Stimulated activated CD4-positive, alpha-beta T cell treated with anti-CD3 and anti-CD28 coated beads, Interleukin-2, amount 100 ng/mL, for 48 hours (primary cell): ENCODE results near the gene AK8.

Source experiments
- DNase-seq, 2 donors: peaks; one replicate each; pipeline ENCODE4 v3.0.0-alpha.2; 2020

Gene AK8

DNA sequence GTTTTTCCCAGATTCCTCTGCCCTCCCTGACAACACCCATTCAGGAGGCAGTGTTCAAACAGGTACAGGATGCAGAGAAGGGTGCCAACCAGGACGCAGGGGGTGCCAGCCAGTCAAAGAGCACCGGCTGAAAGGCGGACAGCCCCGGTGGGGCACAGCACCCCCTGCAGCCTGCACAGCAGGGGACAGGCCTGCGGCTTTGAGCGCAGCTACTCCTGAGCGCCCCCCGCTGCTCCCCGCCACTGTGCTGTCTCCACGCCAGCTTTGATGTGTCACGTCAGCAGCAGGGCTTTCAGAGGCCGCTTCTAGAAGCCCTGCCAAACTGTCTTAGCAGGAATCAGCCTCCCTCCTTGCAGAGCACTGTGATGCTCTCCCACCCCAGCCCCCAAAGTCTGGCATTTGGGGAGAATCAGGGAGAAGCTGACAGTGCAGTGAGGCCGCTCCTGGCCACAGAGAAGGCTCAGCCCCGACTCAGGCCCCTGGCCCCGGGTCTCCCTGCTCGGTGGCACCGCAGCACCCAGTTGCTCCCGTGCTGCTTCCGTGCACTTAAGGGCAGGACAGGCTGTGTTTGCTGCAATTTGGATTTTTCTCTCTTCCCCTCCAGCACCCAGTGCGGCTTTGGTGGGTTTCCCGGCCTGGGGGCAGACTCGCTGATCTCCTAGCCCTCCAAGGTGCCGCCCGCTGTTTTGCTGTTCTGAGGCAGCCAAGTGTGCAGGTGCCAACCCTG, 20.3 kb downstream of the AK8 start:
- DNase-seq, result no peak

DNA sequence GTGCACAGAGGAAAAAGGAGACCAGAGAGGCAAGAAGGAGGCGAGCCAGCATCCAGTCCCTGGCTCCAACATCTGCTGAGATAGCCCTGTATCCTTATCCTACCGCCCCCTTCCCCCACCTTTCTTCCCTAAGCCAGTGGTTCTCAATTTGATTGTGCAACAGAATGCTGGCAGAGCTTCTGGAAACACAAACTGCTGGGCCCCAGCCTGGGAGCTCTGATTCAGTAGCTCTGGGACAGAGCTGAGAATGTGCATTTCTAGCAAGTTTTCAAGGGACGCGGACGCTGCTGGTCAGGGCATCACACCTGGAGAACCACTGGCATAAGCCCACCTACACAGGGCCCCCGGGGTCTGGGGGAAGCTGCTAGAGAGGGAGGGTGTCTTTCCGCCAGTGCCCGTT, 21.1 kb downstream of the AK8 start:
- no peak for DNase-seq

GRCh38 chr9:132855904-132856303, 22.2 kb downstream of the AK8 start:
- no peak for DNase-seq

DNA sequence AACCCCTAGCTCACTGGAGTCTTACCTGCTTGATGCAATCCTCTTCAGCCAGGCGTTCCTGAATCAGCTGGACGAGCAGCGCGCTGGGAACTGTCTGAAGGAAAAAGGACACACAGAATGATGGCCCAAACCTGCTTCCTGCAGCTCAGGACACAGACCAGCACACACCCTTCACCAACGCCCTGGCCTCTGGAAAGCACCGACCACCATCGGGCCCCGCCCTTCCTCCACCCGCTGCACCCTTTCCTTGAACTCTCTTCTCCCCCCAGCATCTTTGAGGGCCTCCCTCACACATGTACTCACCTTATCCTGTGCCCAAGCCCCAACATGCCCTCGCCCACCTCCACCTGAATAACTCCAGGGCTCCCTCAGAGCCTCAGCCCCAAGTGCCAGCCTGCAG, 23.3 kb downstream of the AK8 start:
- DNase-seq, result no peak

GRCh38 chr9:132853482-132853881, 24.6 kb downstream of the AK8 start:
- DNase-seq, result no peak

- peak in 1 of 2 donors; percentile 2 for DNase-seq
These were observed 28.8 kb downstream of the AK8 start for GRCh38 chr9:132849185-132849706.

DNA sequence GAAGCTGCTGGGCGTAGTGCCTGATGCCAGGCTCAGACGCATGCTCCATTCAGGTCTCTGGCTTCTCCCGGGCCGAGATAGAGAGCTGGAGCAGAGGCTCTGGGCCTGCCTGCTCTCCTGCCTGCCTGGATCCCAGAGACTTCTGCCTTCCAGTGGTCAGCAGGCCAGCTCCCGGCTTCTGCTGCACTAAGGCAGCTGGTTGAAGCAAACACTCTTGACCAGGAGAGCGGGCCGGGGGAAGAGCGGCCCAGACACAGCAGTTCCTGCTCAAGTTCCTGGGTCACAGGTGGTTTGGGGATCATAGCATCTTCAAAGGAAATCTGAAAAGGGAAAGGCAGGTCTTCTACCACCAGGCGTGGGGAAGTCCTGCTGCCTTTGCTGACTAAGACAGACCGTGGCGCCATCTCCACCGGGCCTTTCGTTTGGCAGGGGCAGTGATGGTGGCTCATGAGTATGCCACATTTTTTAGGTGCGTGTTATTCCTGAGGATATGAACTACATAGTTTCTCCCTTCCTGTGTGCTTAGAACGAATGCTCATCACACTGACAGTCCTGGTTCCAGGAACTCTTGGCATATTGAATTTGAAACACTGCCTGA, 31.1 kb downstream of the AK8 start:
- no peak for DNase-seq

DNA sequence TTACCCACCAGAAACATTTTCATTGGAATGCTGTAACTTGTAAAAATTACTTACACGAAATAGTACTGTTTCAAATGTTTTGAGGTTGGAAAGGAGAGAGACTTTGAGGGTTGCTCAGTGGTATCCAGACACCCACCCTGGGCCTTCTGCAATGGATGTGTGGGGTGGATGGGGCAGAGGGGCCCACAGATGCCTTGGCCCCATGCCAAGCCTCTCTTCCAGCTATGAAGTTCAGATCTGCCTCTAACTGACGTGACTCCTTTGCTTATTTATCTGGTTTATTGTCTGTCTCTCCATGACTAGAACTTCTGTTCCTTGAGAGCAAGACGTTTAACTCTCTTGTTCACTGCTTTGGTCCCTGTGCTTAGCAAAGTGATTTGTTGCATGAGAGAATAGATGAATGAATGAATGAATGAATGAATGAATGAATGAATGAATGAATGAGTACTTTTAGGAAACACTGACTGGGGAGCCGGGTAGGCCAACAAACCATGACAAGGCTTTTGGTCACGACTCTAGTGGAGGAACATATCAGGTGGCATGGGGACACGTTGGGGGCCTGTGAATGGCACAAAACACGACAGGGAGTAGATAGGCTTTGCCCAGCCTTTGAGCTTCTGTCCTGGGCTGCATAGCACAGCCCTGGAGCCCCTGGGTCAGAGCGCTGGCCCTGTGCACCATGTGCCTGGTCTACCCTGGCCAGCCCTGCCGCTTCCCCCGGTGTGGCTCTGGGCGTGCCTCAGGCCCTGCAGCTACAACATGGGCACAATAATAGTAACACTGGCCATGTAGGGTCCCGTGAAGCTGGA, 31.8 kb downstream of the AK8 start:
- DNase-seq, result no peak

GRCh38 chr9:132842124-132843044, 35.7 kb downstream of the AK8 start:
- DNase-seq, result no peak

- no peak for DNase-seq
These were observed 37.1 kb downstream of the AK8 start for GRCh38 chr9:132840980-132841379.

- DNase-seq, result no peak
These were observed 39.8 kb downstream of the AK8 start for GRCh38 chr9:132838291-132838690.

DNA sequence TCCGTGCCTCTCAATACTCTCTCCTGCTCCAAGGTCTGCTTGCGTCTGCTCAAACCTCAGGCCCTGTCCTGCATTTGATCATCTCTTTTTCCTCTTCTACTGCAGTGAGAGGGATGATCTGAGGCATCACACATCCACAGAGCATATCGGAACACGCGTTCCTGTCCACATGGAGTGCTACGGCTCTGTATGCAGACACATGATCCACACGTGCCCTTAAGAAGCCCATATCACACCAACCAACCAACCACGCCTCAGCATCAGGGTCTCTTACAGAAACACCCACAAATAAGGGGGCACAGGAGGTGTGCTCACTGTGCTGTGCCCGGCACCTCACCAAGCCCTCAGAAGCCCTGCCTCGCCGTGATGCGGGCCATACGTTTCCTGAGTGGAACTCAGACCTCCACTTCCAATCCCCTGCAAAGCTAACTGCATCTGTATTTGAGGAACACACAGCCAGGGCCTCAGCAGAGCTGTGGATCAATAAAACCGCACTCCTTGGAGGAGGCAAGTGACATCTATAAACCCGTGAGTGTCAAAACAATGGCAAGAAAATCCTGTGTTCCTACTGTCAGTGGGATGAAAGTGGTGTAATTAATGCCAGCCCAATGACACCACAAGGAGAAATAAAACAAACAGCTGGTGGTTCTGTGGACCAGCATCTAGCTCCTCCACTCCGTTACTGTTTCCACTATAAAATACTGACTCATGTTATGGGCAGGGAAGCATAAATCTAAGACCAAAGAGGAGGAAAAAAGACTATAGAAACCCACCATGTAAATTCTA, 40.4 kb downstream of the AK8 start:
- DNase-seq, result no peak

DNA sequence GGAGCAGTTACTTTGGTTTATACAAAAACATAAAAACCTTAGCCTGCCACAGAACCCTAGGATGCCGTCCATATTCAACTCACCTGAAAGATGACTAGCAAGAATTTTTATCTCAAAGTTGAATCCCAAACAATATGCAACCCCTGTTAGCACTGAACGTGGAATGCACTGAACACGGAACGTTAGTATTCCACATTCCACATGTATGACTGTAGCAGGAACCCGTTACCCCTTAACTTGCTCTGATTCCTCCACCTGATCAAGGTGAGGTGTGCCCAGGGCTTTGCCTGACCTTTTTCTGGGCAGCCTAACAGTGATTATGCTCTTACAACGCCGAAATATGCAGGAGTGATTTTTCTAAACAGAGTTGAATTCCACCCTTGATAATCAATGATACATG, 43.7 kb downstream of the AK8 start:
- no peak for DNase-seq

- no peak for DNase-seq
These were observed 44.4 kb downstream of the AK8 start for GRCh38 chr9:132833550-132834121.

GRCh38 chr9:132832171-132832881, 45.8 kb downstream of the AK8 start:
- no peak for DNase-seq

DNA sequence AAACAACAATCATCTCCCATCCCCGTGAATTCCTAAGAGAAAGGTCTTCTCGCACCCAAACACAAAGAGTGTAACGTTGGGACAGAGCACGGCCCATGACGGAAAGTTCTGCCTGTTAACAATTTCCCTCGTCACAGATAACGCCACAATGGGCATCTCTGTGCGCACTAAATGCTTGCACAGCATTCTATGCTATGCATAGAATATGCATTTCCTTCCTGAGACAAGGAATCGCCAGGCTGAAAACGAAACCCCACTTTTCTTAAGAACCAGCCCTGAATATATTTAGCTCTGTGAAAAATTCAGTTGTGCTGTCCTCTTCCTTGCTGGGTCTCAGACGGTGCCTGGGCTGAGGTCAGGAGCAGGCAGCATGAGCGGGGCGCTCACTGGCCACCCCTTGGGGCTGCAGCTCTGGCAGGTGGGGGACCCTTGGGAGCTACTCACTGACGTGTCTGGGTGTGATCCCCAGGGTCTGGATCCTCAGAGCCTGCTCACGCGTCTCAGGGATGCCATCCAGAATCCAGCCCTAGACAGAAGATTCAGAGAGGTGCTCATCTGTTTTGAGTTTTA, 49.8 kb downstream of the AK8 start:
- DNase-seq, result no peak

GRCh38 chr9:132827366-132827765, 50.7 kb downstream of the AK8 start:
- no peak for DNase-seq

DNA sequence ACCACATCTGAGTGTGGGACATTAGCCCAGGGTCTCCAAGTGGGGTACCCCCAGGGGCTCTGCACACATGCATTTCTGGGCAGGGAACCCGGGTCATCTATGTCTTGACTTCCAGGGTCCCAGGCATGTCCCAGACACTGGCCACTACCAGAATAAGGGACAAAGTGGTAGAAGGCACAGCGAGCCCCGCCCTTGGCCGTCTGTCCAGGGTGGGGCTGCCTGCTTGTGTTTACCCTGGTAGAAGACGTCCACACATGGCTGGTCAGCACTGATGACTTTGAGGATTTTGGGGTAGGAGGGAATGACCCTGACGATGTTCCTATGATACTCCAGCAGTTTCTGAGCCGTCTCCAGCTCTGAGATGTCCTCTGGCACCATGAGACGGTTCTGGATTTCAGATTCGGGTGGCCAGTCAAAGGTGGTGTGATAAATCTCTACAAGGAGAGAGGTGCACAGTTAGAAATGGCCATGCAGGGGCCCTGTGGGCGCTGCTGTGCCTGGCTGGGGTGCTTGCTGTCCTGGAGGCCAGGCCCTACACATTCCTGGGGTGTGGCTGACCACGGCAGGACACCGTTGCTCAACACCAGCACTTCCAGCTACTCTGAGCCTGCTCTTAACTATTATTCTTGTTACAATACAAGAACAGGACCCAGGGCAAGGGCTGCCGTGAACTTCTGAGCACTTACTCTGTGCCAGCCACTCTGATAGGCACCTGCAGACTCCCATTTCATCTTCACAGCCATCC, 51.3 kb downstream of the AK8 start:
- no peak for DNase-seq

DNA sequence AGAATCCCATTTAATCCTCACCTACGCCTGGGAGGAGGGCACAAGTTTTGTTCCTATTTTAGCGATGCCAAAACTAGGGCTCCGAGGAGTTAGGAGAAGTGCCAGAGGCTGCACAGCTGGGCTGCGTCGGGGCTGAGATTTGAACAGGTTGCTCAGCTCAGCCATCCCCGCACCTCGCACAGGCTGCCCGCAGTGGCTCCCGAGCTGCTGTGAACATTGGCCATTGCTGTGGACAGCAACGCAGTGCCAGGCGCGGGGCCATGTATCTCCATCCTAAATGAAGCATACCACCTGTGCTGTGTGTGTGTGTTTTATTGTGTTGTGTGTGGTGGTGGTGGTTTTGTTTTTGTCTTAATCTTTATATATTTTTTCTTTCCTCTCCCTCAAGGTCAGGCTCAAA, 52.0 kb downstream of the AK8 start:
- no peak for DNase-seq

GRCh38 chr9:132825430-132825829, 52.7 kb downstream of the AK8 start:
- no peak for DNase-seq
